NAMALWA (cell line): ENCODE measurements around the gene ASTN2.

Experiments
- DNase-seq: peaks from one replicate; pipeline ENCODE4 v3.0.0-alpha.2; 2015; ENCODE audit warnings: low spot score

Gene ASTN2

DNA sequence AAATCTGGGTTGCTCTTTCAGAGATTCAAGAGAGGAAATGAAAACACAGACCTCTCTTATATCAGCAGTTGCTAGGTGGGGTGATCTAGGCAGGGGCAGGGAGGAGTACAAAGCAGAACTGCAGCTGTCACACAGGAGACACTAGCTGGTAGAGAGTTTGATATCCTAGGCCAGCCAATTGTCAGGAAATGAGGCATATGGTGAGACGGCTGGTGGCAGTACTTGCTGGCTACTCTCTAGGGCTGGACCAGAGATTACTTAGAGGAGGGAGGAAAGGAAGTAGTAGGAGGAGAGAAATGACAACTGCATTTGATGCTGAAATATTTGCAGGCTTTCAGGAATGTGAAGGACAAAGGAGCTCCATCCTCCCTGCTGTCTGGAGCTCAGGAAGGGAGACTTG lies 614.0 kb downstream of the ASTN2 start:
- no peak for DNase-seq

DNA sequence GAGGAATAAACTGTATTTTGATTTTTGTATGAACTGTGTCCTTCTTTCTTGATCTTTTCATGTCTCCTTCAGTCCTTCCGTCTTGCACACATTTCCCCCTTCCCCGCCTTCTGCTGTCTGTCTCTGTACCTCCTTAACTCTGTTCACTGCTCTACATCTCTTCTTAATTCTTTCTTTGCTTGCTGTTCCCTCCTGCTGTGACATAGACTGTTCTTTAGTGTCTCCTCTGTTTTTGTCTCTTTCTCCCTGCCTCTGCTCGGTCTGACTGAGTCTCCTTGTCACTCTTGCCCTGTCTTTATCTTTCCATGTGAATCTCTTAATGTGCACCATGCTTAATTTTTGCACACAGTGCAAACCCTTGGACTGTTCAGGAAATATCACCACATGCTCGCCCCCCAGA lies 614.8 kb downstream of the ASTN2 start:
- DNase-seq = no peak

DNA sequence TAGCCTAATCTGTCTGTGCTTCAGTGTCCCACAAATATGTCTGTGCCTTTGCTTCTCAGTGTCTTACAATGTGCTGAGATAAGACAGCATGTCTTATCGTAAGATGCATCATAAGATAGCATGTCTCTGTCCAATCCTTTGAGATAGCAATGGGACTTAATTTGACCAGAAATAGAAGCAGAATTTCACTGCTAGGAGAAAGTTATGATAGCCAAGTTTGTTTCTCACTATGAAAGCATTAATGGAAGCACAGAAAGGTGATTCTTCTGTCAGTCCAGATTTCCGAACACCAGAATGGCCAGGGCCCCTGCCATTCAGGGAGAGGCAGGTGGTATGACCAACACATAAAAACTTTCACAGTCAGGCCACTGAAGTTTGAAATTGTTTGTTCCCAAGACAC lies 616.3 kb downstream of the ASTN2 start:
- no peak for DNase-seq

DNA sequence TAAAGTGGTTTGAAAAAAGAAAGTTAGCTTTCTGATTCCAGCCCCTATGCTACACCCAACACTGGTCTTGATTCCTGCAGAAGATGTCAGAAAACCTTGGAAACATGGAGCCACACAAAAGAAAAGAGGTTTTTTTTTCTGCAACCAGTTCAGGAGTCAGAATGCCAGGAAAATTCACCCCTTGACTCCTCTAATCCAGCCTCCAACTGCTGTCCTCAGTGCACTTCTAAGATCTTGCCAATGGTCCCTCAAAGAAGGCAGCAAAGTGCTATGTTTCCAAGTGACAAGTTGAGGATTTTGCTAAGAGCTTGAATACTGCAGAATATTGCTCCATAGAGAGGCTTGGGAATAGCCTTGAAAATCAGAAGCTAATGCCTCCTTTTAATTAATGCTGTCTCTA lies 617.6 kb downstream of the ASTN2 start:
- DNase-seq = no peak

DNA sequence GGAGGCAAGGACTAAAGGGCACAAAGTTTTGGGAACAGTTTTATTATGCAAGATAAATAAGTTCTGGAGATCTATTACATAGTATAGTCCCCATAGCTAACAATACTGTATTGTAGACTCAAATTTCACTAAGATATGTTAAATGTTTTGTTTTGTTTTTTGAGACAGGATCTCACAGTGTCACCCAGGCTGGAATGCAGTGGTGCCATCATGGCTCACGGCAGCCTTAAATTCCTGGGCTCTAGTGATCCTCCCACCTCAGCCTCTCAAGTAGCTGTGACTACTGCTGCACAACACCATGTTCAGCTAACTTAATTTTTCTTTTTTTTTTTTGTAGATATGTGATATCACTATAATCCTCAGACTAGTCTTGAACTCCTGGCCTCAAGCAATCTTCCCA lies 618.2 kb downstream of the ASTN2 start:
- DNase-seq = no peak

DNA sequence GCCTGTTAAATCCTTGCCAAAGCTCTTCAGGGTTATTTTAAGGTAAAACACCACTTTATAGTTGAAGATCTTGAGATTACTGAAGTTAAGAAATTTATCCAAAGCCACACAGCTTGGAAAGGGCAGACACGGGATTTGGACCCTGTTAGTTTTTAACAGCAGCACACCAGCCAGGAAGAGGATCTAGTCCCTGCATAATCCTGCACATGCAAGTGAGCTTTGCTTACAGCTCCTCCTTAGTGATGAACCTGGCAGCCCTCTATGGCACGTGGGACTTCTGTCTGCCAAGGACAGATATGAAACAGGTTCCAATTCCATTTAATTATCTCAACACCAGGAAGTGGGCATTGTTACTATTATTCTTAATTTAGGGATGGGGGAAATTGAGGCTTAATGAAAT lies 619.0 kb downstream of the ASTN2 start:
- no peak for DNase-seq

DNA sequence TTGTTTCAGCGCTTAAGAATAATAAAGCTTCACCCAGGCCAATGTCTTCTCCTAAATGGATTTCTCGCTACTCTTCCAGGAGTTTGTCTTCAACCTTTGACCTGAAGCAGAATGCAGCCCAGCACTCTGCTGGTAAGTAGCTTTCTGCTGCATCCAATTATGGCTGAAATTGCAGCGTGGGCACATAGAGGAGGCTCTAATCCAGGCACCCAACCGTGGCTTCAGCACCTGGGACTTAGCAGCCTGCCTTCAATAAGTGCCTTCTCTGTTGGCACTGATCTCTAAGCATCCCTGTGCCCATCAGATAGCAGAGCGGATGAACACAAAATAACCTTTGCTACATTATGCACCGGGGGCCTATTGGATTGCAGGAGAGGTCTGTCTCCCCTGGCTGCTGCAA lies 622.6 kb downstream of the ASTN2 start:
- no peak for DNase-seq

DNA sequence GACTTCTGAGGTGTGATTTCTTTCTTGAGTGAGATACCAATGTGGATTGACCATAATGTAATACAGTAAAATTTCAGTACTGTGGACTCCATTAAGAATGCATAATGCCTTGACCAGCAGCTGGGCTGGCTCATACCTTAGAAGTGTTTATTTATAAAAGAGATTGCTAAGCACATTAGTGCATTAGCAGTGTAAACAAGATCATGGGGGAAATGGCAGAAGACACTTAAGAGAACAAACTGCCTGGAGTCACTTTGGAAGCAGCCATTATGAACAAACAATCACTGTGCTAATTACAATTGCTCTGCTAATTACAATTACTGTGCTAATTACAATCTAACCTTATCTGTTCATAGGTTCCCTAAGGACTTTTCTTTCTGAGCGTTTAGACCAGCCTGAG lies 623.5 kb downstream of the ASTN2 start:
- DNase-seq = no peak

DNA sequence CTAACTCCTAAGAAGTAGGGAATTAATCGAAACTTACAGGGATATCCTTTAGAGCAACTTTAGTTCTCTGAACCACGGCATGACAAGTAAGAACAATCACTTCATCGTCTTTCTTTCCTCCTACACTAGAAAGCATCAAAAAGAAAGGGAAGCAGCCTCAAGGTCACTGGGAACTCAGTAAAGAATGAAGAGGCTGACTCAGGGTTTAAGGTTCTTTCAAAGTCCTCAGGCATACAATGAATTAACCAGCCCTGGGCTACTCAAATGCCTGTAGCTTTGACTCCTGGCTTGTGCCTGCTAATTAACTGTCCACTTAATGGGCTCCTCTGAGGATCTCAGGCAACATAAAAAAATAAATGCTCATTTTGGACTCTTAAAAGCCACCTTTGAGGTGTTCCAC lies 625.8 kb downstream of the ASTN2 start:
- no peak for DNase-seq

DNA sequence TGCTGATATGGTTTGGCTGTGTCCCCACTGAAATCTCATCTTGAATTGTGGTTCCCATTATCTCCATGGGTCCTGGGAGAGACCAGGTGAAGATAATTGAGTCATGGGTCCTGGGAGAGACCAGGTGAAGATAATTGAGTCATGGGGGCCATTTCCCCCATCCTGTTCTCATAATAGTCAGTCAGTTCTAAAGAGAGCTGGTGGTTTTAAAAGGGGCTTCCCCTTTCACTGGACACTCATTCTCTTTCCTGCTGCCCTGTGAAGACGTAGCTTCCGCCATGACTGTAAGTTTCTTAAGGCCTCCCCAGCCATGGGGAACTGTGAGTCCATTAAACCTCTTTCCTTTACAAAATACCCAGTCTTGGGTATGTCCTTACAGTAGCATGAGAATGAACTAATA lies 628.1 kb downstream of the ASTN2 start:
- DNase-seq = no peak

DNA sequence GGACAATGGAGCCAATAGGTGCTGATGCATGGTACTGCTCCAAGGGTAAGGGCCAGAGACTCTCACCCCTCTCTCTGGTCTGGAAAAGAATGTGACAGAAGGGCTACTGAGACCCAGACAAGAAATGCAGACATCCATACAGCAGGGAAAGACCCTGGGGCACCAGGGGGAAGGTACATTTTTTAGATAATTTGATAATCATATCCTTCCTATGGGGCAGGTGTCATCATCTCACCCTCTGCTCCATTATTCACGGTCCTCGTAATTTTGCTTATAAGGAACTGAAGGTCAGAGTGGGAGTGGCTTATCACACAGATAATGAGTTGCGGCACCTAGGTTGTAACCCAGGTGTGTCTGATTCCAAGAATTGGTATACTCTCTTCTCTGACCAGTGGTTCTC lies 637.7 kb downstream of the ASTN2 start:
- no peak for DNase-seq

DNA sequence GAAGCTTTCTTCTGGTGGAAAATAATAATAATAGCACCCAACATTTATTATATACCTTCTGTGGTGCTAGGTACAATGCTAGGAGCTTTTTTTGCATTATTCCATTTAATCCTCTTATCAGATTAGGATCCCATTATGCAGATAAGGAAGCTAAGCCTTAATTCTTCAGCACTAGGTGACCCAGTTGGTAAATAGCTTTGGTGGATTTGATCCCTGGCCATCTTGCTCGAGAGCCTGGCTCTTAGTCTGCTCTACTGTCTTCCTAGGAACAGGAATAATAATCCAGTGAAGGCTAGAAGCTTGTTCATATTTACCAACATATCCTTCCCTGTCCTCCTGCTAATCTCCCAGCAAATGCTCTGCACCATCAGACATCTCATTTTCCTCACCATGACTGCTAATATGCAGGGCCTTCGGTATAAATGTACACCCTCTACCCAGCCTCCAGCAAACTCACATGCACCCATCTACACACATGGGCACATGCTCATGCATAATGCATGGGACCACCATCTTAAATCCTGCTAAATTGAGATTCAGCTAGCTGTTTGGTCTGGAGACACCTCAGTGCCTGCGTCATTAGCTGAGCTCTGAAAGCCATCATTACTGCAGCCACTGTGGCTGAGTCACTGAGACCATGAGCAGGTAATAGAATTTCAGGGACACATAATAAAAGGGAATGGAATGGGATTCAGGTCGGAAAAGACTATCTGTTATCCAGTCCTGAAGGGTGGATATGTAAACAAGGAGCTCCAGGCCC lies 640.3 kb downstream of the ASTN2 start:
- no peak for DNase-seq

DNA sequence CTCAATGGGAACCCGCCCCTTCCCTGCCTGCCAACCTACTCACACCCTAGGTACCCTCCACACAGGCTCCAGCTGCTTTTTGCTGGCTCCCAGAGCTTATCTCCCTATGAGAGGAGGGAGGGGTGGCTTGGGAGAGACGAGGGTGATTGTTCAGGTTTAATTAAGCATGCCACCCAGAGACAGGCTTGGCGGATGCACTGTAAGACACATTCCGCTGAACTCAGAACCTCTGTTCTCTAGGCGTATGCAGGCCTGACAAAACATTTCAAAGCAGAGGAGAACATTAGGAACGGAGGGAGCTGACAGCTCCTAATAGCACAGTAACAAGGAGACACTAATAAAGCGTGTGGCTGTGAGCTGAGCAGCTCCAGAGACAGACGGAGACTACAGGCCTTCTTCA lies 647.6 kb downstream of the ASTN2 start:
- DNase-seq = no peak

DNA sequence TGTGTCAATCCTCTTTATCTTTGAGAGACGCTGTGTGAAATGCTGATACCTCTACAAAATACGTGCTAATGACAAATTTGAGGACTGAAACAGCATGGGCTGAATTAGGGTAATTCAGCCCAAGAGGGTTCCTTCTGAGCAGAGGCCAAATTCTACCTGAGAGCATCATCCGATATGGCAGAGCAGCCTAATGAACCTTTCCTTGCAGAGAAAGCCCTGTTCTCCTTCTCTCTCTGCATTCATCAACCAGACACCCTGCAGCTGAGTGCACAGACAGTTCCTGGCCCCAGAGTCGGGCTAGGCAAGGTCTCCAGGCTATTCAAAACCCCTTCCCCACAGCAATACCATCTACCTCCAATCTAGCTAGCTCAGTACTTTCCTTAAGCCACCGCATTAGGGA lies 649.8 kb downstream of the ASTN2 start:
- DNase-seq = no peak

DNA sequence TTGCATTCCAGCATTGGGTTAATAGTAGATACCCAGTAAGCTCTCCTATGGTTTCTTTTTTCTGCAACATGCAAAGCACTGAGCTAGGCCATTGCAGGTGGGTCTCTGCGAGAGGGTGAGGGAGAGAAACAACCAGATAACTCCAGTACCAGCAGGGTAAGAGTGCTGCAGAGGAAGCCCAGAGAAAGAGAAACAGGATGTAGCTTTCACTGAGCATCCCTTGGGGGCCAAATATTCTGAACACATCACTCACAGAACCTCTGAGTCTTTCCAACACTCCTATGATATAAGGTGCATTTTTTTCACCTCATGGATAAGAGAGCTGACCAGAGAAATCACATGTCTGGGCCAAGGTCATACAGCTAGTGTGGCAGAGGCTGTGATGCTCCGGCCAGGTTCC lies 651.1 kb downstream of the ASTN2 start:
- DNase-seq = peak; percentile 5

DNA sequence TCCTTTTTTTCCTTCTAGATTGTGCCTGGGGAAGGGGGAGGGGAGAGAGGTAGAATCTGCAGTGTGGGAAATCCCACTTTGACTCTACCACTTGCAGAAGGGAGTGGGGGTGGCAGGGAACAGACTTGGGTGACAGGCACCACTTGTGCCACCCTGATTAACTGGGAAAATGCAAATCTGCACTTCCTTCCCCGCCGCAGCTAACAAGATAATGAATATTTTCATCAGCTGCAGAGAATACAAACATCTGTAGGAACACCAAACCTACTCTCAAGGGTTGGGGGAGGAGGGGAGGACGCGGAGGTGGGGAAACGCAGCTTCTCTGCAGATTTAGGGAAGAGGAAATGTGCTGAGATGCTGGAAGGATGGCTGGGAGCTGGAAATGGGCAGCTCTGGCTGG lies 654.2 kb downstream of the ASTN2 start:
- no peak for DNase-seq

DNA sequence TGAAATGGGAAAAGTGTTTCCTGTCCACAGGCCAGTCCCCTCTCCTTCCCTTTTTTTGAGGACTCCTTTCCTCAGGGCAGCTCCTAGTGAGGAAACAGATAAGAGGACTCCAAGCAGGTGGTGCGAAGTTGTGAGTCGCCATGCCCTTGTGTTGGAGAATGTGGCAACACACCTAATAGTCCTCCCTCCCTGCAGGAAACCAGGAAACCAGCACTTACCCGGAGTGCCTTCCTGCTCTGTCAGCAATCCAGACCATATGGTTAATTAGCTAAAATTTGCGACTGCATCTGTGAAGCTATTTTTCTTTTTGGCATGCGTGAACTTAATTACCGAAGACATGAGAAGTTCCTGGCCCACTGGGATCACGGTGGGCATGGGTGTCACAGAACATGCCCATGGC lies 657.8 kb downstream of the ASTN2 start:
- DNase-seq = no peak

DNA sequence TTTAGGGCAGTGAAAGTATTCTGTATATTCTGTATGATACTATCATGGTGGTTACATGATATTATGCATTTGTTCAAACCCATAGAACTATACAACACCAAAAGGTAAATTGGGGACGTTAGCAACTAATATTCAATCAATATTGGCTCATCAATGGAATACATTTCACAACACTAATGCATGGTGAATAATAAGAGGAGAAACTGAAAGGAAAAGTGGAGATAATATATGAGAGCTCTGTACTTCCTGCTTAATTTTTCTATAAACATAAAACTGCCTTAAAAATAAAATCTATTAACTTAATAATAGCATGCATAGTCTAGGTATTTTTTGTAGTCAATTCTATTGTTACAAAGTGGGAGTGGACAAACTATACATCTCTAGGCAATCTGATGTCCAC lies 661.5 kb downstream of the ASTN2 start:
- DNase-seq = no peak

DNA sequence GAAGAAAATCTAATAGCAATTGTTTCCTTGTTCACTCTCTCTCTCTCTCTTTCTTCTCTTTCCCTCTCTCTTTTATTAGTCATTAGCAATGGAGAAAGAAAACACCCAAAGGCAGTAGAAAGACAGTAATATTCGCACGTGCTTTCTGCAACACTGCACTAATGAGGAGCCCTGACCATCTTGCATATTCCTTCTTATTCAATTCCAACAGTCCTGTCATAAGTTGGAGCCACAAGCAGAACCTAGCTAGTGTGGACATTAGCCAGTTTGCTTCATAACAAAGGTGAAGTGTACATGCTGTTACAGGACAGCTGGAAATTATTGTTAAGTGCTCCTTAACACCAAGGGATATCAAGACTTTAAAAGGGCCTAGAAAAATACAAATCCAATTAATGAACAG lies 664.3 kb downstream of the ASTN2 start:
- DNase-seq = no peak

DNA sequence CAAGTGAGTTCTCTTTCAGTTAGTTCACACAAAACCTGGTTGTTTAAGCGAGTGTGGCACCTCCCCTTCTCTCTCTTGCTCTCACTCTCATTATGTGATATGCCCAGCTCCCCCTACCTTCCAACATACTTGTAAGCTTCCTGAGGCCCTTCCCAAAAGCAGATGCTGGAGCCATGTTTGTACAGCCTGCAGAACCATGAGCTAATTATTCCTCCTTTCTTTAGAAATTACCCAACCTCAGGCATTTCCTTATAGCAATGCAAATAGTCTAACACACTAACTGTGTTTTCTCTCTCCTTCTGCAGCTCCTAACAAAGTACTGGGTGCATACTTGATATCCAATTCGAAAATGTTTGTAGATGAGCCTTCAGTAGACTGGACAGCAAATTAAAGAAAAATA lies 665.1 kb downstream of the ASTN2 start:
- DNase-seq = no peak

DNA sequence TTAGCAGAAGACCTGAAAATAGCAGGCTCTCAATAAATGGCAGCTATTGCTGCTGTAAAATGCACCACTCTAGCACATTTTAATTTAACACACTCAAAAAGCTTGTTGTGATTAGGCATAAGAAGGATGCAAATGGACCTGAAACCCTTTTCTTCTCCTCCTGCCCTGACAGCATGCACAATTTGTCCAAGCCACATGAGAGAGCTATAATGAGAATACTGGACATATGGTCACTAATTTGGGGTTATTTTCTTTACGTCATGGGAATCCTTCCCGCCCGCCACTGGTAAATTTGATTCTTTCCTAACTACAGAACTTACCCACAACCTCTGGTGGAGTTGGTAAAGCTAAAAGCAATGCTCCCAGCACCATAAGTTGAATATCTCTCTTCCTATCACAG lies 665.7 kb downstream of the ASTN2 start:
- no peak for DNase-seq

DNA sequence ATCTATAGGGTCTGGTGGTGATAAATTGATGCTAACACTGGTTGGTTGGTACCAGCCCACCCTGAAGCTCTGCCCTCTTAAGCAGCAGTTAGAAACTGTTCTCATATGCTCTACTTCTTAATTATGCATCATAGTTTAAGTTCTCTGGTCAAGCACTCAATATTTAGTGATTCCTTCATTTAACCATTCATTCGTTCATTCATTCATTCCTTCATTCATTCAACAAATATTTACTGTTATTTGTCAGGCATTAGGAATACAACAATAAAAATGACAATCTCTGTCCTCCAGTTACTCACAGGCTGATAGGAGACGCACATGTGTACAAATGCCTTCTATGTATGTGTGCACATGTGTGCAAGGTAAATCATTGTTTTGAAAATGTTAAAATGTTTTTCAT lies 673.1 kb downstream of the ASTN2 start:
- DNase-seq = no peak

DNA sequence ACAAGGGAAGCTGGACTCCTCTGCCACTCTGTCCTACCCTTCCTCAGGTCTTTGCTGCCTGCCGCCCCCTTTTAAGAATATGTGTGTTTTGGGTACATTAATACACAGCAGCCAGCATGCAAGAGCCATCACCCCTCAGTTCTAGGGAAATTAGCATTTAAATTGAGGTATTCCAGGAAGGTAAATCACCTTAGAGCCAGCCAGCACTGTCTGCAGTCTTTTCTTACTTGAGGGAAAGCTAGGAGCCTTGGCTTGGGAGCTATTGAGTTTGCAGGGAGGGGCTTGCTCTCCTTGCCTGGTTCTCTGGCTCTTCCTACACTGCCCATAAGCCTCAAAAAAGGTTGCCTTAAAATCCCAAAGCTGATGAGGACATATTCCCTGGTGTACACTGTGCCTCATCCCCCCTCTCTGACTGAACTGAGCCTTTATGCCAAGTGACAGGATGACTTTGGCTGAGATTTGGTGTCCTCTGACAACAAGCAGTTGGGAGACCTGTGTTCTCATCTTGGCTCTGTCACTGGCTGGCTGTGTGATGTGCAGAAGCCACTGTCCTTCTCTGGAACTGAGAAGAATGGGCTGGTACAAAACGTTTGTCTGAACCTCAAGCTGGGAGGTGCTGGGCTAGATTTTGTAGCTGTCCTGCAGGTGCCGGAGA lies 673.6 kb downstream of the ASTN2 start:
- DNase-seq = no peak

DNA sequence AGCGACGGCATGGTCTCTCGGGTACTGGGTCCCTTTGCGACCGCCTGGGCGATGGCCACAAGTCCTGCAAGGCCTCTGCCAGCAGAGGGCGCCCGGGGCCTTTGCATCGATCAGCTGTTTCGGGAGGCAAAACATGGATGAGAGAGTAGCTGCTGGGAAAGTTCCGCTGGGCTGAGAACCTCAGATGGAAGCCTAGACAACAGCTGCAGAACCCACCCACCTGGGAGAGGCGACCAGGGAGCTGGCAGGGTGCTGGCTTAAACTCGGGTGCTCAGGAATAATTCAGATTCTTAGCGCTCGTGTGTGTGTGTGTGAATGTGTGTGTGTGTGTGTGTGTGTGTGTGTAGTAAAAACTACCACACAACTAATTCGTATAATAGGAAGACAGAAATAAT lies 677.7 kb downstream of the ASTN2 start:
- DNase-seq = peak; percentile 68
